Measurements from ENCODE around the gene NUCB1.
A peak's percentile ranks its signal among the peaks of the same experiment; 100 is the strongest.
"Not testable (repeated sequence)": the region's sequence is repeated elsewhere in the genome, so short reads cannot be mapped to it uniquely, and the experiment has no call there.

Gene NUCB1

DNA sequence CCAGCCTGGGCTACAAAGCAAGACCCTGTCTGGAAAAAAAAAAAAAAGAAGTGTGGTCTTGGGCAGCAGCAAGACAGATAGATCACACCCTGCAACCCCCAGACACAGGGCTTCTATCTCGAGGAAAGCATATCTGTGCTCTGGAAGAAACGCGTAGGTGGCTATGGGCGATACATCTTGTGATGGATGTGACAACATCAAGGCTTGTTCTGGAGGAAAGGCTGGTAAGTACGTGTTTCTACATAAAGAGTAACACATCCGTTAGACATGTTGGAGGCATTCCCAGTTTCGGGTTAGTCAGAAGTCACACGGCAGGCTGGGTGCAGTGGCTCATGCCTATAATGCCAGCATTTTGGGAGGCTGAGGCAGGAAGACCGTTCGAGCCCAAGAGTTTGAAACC, 26.8 kb downstream of the NUCB1 start:
- Histone ChIP-seq H3K4me1 (ENCODE audit: low read depth, poor library complexity, severe bottlenecking) (no peaks in the 10 kb centered on the region), H3K27ac (no peak overlapping the region), H4K20me1 (ENCODE audit: insufficient read depth) (no peaks in the 10 kb centered on the region), H3K36me3 (ENCODE audit: insufficient read depth) (no peaks in the 10 kb centered on the region), H2AFZ (ENCODE audit: low read depth) (no peak overlapping the region), H3K9ac (no peak overlapping the region), H3K27me3 (ENCODE audit: insufficient read depth, low read depth) (peaks cover 8% of the 10 kb centered on the region), H3K4me3 (IDR thresholded peaks at IDR 0.05; ENCODE audit: insufficient read depth, low read depth, low read length) (no peak overlapping the region), H3K4me2 (no peak overlapping the region), H3K79me2 (ENCODE audit: insufficient read depth, low read depth) (no peaks in the 10 kb centered on the region)
- TF ChIP-seq, protein P1, sequence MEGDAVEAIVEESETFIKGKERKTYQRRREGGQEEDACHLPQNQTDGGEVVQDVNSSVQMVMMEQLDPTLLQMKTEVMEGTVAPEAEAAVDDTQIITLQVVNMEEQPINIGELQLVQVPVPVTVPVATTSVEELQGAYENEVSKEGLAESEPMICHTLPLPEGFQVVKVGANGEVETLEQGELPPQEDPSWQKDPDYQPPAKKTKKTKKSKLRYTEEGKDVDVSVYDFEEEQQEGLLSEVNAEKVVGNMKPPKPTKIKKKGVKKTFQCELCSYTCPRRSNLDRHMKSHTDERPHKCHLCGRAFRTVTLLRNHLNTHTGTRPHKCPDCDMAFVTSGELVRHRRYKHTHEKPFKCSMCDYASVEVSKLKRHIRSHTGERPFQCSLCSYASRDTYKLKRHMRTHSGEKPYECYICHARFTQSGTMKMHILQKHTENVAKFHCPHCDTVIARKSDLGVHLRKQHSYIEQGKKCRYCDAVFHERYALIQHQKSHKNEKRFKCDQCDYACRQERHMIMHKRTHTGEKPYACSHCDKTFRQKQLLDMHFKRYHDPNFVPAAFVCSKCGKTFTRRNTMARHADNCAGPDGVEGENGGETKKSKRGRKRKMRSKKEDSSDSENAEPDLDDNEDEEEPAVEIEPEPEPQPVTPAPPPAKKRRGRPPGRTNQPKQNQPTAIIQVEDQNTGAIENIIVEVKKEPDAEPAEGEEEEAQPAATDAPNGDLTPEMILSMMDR (conservative IDR thresholded peaks at IDR 0.05; ENCODE audit: low read depth, low read length), result no peak

DNA sequence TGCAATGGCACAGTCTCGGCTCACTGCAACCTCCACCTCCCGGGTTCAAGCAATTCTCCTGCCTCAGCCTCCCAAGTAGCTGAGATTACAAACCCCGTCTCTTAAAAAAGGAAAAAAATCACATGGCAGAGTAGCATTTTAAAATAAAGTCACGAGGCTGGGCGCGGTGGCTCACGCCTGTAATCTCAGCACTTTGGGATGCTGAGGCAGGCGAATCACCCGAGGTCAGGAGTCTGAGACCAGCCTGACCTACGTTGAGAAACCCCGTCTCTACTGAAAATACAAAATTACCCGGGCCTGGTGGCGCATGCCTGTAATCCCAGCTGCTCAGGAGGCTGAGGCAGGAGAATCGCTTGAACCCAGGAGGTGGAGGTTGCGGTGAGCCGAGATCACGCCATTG, 27.6 kb downstream of the NUCB1 start:
- not testable (repeated sequence) for H3K4me1 ChIP-seq (ENCODE audit: low read depth, poor library complexity, severe bottlenecking); H3K4me3 ChIP-seq (IDR thresholded peaks at IDR 0.05; ENCODE audit: insufficient read depth, low read depth, low read length); H3K27ac ChIP-seq; H3K79me2 ChIP-seq (ENCODE audit: insufficient read depth, low read depth); H2AFZ ChIP-seq (ENCODE audit: low read depth); H3K9ac ChIP-seq; H4K20me1 ChIP-seq (ENCODE audit: insufficient read depth); H3K4me2 ChIP-seq; H3K36me3 ChIP-seq (ENCODE audit: insufficient read depth)
- H3K27me3 ChIP-seq (ENCODE audit: insufficient read depth, low read depth), result peaks cover 16% of the 10 kb centered on the region

DNA sequence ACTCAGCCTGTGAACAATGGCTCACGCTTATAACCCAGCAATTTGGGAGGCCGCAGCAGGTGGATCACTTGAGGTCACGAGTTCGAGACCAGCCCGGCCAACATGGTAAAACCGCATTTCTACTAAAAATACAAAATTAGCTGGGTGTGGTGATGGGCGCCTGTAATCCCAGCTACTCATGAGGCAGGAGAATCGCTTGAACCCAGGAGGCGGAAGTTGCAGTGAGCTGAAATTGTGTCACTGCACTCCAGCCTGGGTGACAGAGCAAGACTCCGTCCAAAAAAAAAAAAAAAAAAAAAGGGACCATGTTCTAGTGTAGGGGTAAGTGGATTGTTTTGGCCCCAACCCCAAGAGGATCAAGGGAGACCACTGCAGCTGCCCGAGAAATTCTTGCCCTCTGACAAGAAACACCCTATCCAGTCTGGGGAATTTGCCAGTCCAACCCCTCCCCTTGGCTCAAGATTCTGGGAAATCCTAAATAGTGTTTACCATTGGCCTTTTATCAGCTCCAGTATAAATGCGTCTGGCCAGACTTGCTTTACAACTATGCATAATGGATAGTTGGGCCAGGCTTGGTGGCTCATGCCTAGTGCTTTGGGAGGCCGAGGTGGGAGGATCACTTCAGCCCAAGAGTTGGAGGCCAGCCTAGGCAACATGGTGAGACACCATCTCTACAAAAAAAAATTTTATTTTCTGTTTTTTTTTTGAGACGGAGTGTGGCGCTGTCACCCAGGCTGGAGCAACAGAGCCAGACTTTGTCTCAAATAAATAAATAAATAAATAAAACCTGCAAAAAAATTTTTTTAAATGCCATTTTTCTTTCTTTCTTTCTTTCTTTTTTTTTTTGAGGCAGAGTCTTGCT, 28.3 kb downstream of the NUCB1 start:
- H3K27me3 ChIP-seq (ENCODE audit: insufficient read depth, low read depth), result peaks cover 22% of the 10 kb centered on the region
- no peak overlapping the region for H3K9ac ChIP-seq
- H4K20me1 ChIP-seq (ENCODE audit: insufficient read depth), result no peaks in the 10 kb centered on the region
- no peak overlapping the region for H3K4me3 ChIP-seq (IDR thresholded peaks at IDR 0.05; ENCODE audit: insufficient read depth, low read depth, low read length)
- peaks cover 4% of the 10 kb centered on the region for H3K4me1 ChIP-seq (ENCODE audit: low read depth, poor library complexity, severe bottlenecking)
- no peak overlapping the region for H3K4me2 ChIP-seq
- no peak overlapping the region for H3K27ac ChIP-seq
- H3K36me3 ChIP-seq (ENCODE audit: insufficient read depth), result no peaks in the 10 kb centered on the region
- TF ChIP-seq, protein P1 (conservative IDR thresholded peaks at IDR 0.05; ENCODE audit: low read depth, low read length), result no peak
- H3K79me2 ChIP-seq (ENCODE audit: insufficient read depth, low read depth), result no peaks in the 10 kb centered on the region
- H2AFZ ChIP-seq (ENCODE audit: low read depth), result no peak overlapping the region

DNA sequence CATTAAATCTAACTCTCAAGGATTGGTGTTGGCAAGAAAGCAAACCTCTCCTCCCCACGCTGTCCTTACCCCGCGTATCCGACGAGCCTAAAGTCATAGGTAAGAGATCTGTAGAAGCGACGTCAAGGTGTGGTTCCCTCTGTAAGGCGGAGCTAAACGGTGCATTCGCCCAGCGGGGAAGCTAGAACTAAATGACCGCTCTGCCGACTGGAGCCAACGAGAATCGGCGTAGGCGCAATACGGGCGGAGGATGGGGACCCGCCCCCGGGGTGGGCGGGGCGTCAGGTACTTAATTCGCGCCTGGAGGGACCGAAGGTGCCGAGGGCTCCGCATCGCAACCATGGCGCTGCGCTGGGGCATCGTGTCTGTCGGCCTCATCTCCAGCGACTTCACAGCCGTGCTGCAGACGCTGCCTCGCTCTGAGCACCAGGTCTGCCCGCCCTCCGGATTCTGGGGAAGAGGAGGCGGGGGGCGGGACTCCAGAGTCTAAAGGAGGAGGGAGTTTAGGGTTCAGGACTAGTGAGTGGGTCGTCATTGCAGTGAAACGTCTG, 33.3 kb downstream of the NUCB1 start, which contains the start of gene DHDH:
DHDH (plus strand) TSS at position 318 of the 551 bp plus-strand sequence; CDS start at position 341, 23 bp downstream.
- H3K4me3 ChIP-seq (IDR thresholded peaks at IDR 0.05; ENCODE audit: insufficient read depth, low read depth, low read length), result no peak within 1 kb of the TSS
- H3K27ac ChIP-seq, result no peak within 1 kb of the TSS
- no peaks in the 10 kb centered on the region for H3K79me2 ChIP-seq (ENCODE audit: insufficient read depth, low read depth)
- peaks cover 44% of the 10 kb centered on the region for H3K27me3 ChIP-seq (ENCODE audit: insufficient read depth, low read depth)
- no peaks in the 10 kb centered on the region for H4K20me1 ChIP-seq (ENCODE audit: insufficient read depth)
- peak within 1 kb of the TSS; percentile 76 for H3K4me2 ChIP-seq
- H3K4me1 ChIP-seq (ENCODE audit: low read depth, poor library complexity, severe bottlenecking), result peaks cover 9% of the 10 kb centered on the region
- H3K36me3 ChIP-seq (ENCODE audit: insufficient read depth), result no peaks in the 10 kb centered on the region
- TF ChIP-seq, protein P1 (conservative IDR thresholded peaks at IDR 0.05; ENCODE audit: low read depth, low read length), result no peak
- H2AFZ ChIP-seq (ENCODE audit: low read depth), result peak within 1 kb of the TSS; percentile 74
- no peak within 1 kb of the TSS; the same call in 1 of the 2 replicates for H3K9ac ChIP-seq

DNA sequence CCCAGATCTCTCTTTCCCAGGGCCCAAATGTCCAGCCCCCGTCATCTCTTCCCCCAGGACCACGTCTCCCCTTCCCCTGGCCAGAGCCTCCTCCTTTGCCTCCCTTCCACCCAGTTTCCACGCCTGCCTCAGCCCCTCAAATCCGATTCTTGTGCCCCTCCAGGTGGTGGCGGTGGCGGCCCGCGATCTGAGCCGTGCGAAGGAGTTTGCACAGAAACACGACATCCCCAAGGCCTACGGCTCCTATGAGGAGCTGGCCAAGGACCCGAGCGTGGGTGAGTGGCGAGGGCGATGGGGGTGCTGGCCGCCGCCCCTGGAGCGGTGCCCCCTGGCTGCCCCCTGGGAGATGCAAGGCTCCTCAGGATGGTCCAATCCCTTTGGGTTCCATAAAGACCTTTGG, 34.7 kb downstream of the NUCB1 start:
- Histone ChIP-seq H3K27me3 (ENCODE audit: insufficient read depth, low read depth) (peaks cover 44% of the 10 kb centered on the region), H3K27ac (no peak overlapping the region), H3K9ac (no peak overlapping the region), H3K4me2 (no peak overlapping the region), H3K36me3 (ENCODE audit: insufficient read depth) (no peaks in the 10 kb centered on the region), H4K20me1 (ENCODE audit: insufficient read depth) (no peaks in the 10 kb centered on the region), H3K4me3 (IDR thresholded peaks at IDR 0.05; ENCODE audit: insufficient read depth, low read depth, low read length) (no peak overlapping the region), H3K4me1 (ENCODE audit: low read depth, poor library complexity, severe bottlenecking) (peaks cover 9% of the 10 kb centered on the region), H2AFZ (ENCODE audit: low read depth) (no peak overlapping the region), H3K79me2 (ENCODE audit: insufficient read depth, low read depth) (no peaks in the 10 kb centered on the region)
- TF ChIP-seq, protein P1 (conservative IDR thresholded peaks at IDR 0.05; ENCODE audit: low read depth, low read length), result no peak
